Astrocyte (in vitro differentiated cells and primary cell): ENCODE data around the gene BTBD2. TPM values are rescaled to one million over a fixed set of nuclear protein-coding genes. Genes with fewer than 3 reads are reported as not detected.

Source experiments
- DNase-seq: peaks from one replicate; pipeline ENCODE4 v3.0.0-alpha.2; 2010; ENCODE audit warnings: low read depth
- FAIRE-seq: peaks from 2 replicates; lab custom pipeline; 2011; peaks lifted over from hg19 to GRCh38; lab: Jason Lieb, UNC
- H2AFZ ChIP-seq: 2 replicates; pipeline ENCODE4 v1.6.0; 2012; ENCODE audit warnings: low read depth, low read length, inconsistent platforms
- H3K27ac ChIP-seq: 2 replicates; pipeline ENCODE4 v1.5.1; 2011; ENCODE audit warnings: low read depth, low read length, inconsistent platforms
- H3K27me3 ChIP-seq: 2 replicates; pipeline ENCODE4 v1.6.0; 2011; ENCODE audit warnings: low read length, inconsistent platforms; ENCODE audit not compliant: insufficient read depth
- H3K36me3 ChIP-seq: 2 replicates; pipeline ENCODE4 v1.5.1; 2011; ENCODE audit warnings: low read length, inconsistent platforms; ENCODE audit not compliant: insufficient read depth
- H3K4me1 ChIP-seq: 2 replicates; pipeline ENCODE4 v1.5.1; 2011; ENCODE audit warnings: low read length, inconsistent platforms; ENCODE audit not compliant: insufficient read depth
- H3K4me2 ChIP-seq: 2 replicates; pipeline ENCODE4 v1.6.0; 2012; ENCODE audit warnings: low read length, inconsistent platforms
- H3K4me3 ChIP-seq: 2 replicates; pipeline ENCODE4 v1.5.1; 2011; ENCODE audit warnings: low read depth, mild to moderate bottlenecking, low read length, inconsistent platforms; ENCODE audit not compliant: insufficient read depth
- H3K79me2 ChIP-seq: 2 replicates; pipeline ENCODE4 v1.6.0; 2012; ENCODE audit warnings: mild to moderate bottlenecking, low read length, inconsistent platforms; ENCODE audit not compliant: insufficient read depth
- H3K9ac ChIP-seq: 2 replicates; pipeline ENCODE4 v1.6.0; 2012; ENCODE audit warnings: mild to moderate bottlenecking, low read length, inconsistent platforms
- H3K9me3 ChIP-seq: 2 replicates; pipeline ENCODE4 v1.5.1; 2012; ENCODE audit warnings: low read depth, mild to moderate bottlenecking, low read length, inconsistent platforms; ENCODE audit not compliant: insufficient read depth
- H4K20me1 ChIP-seq: 2 replicates; pipeline ENCODE4 v1.6.0; 2012; ENCODE audit warnings: low read length, inconsistent platforms; ENCODE audit not compliant: insufficient read depth
- H3K27ac Mint-ChIP-seq: one replicate; pipeline ENCODE4 v1.8.0; 2021; ENCODE audit warnings: mild to moderate bottlenecking, mixed read lengths; ENCODE audit not compliant: unreplicated experiment
- H3K27me3 Mint-ChIP-seq: one replicate; pipeline ENCODE4 v1.8.0; 2021; ENCODE audit warnings: low read depth, mixed read lengths; ENCODE audit not compliant: unreplicated experiment
- H3K36me3 Mint-ChIP-seq: one replicate; pipeline ENCODE4 v1.8.0; 2021; ENCODE audit warnings: low read depth, mixed read lengths; ENCODE audit not compliant: unreplicated experiment
- H3K4me1 Mint-ChIP-seq: one replicate; pipeline ENCODE4 v1.8.0; 2021; ENCODE audit warnings: low read depth, mixed read lengths; ENCODE audit not compliant: unreplicated experiment
- H3K4me3 Mint-ChIP-seq: one replicate; pipeline ENCODE4 v1.8.0; 2021; ENCODE audit warnings: mild to moderate bottlenecking, moderate library complexity, mixed read lengths; ENCODE audit not compliant: unreplicated experiment
- H3K9me3 Mint-ChIP-seq: one replicate; pipeline ENCODE4 v1.8.0; 2021; ENCODE audit warnings: mild to moderate bottlenecking, mixed read lengths; ENCODE audit not compliant: unreplicated experiment
- CTCF ChIP-seq: IDR thresholded peaks from 2 replicates; pipeline ENCODE4 v1.5.1; 2011; ENCODE audit warnings: low read depth, mild to moderate bottlenecking, inconsistent platforms, low read length, moderate library complexity; ENCODE audit not compliant: insufficient read depth
- EZH2 ChIP-seq: IDR thresholded peaks from 2 replicates; pipeline ENCODE4 v1.6.1; 2012; ENCODE audit warnings: mild to moderate bottlenecking, low read length, inconsistent platforms; ENCODE audit not compliant: insufficient read depth
- total RNA-seq: library from RNA; stranded (reverse); gene quantifications from 2 replicates; pipeline ENCODE4 v1.2.1, GENCODE V29; 2021

Gene BTBD2
- total RNA-seq, 1 donor from 2014 or later, result 53.7 TPM

GRCh38 chr19:2033115-2033824 lies 17.8 kb upstream of the BTBD2 start:
- Histone ChIP-seq H3K4me3 (no peak overlapping the region), H3K27ac (no peak overlapping the region), H3K79me2 (no peaks in the 10 kb centered on the region), H3K36me3 (no peaks in the 10 kb centered on the region), H4K20me1 (no peaks in the 10 kb centered on the region), H2AFZ (no peak overlapping the region), H3K9ac (no peak overlapping the region), H3K27me3 (no peaks in the 10 kb centered on the region), H3K9me3 (peaks cover 4% of the 10 kb centered on the region), H3K4me1 (peaks cover 15% of the 10 kb centered on the region), H3K4me2 (peak overlapping the region; percentile 74)
- DNase-seq (no peak), FAIRE-seq (no peak)
- peaks cover 8% of the 10 kb centered on the region for H3K4me1 Mint-ChIP-seq
- no peak overlapping the region for H3K4me3 Mint-ChIP-seq
- H3K9me3 Mint-ChIP-seq, result peaks cover 2% of the 10 kb centered on the region
- H3K27ac Mint-ChIP-seq, result no peak overlapping the region
- no peak for TF ChIP-seq CTCF
- TF ChIP-seq EZH2, result no peak
- no peaks in the 10 kb centered on the region for H3K27me3 Mint-ChIP-seq
- H3K36me3 Mint-ChIP-seq, result no peaks in the 10 kb centered on the region

GRCh38 chr19:2032296-2032941 lies 16.9 kb upstream of the BTBD2 start:
- no peaks in the 10 kb centered on the region for H3K27me3 ChIP-seq
- peaks cover 16% of the 10 kb centered on the region for H3K4me1 ChIP-seq
- H3K27ac ChIP-seq, result no peak overlapping the region
- Mint-ChIP-seq H3K9me3 (peaks cover 2% of the 10 kb centered on the region), H3K27me3 (no peaks in the 10 kb centered on the region), H3K4me3 (no peak overlapping the region), H3K27ac (peak overlapping the region; percentile 9), H3K36me3 (no peaks in the 10 kb centered on the region), H3K4me1 (peaks cover 8% of the 10 kb centered on the region)
- DNase-seq, result peak; percentile 65
- no peaks in the 10 kb centered on the region for H3K36me3 ChIP-seq
- peak overlapping the region; percentile 74 for H3K4me2 ChIP-seq
- peaks cover 4% of the 10 kb centered on the region for H3K9me3 ChIP-seq
- TF ChIP-seq EZH2 (no peak), CTCF (no peak)
- H2AFZ ChIP-seq, result peak overlapping the region; percentile 74
- FAIRE-seq, result no peak
- no peaks in the 10 kb centered on the region for H3K79me2 ChIP-seq
- H3K9ac ChIP-seq, result no peak overlapping the region
- no peaks in the 10 kb centered on the region for H4K20me1 ChIP-seq
- H3K4me3 ChIP-seq, result no peak overlapping the region

- no peak overlapping the region for H3K27ac Mint-ChIP-seq
- no peak overlapping the region for H3K4me2 ChIP-seq
Measured at GRCh38 chr19:2027361-2027760, 11.8 kb upstream of the BTBD2 start.

More at GRCh38 chr19:2027361-2027760, 11.8 kb upstream of the BTBD2 start:
- H3K4me3 Mint-ChIP-seq, result no peak overlapping the region
- H3K4me3 ChIP-seq, result no peak overlapping the region
- H3K9me3 Mint-ChIP-seq, result peaks cover 3% of the 10 kb centered on the region
- H3K27ac ChIP-seq, result no peak overlapping the region
- peaks cover 6% of the 10 kb centered on the region for H3K4me1 Mint-ChIP-seq
- FAIRE-seq (no peak), DNase-seq (peak; percentile 55)
- TF ChIP-seq EZH2 (no peak), CTCF (no peak)
- no peak overlapping the region for H2AFZ ChIP-seq
- H3K27me3 Mint-ChIP-seq, result peaks cover 2% of the 10 kb centered on the region
- H3K9ac ChIP-seq, result no peak overlapping the region
- no peaks in the 10 kb centered on the region for H3K36me3 Mint-ChIP-seq
- H3K4me1 ChIP-seq, result peaks cover 11% of the 10 kb centered on the region
- H3K9me3 ChIP-seq, result no peaks in the 10 kb centered on the region
- no peaks in the 10 kb centered on the region for H3K79me2 ChIP-seq
- H4K20me1 ChIP-seq, result no peaks in the 10 kb centered on the region
- peaks cover 2% of the 10 kb centered on the region for H3K27me3 ChIP-seq
- no peaks in the 10 kb centered on the region for H3K36me3 ChIP-seq
